Gastrocnemius medialis (tissue), 4 donors: ENCODE measurements around the gene LIN52. TPM values are rescaled to one million over a fixed set of nuclear protein-coding genes. Genes with fewer than 3 reads are reported as not detected.

Source experiments
- ATAC-seq, 2 donors: fragments of 150-250 bp; one replicate each; pipeline ENCODE4 v1.9.1; 2016
- DNase-seq, 2 donors: peaks; one replicate each; pipeline ENCODE4 v3.0.0-alpha.2; 2019
- H3K27ac ChIP-seq, 4 donors: fragments of 200-600 bp; sonication (generic); 1 replicate in 1 of 4; 2 replicates in 3 of 4; pipeline ENCODE4 v1.5.1; 2016 to 2018; ENCODE audit warnings: mild to moderate bottlenecking in 2 of 4, moderate library complexity in 1 of 4
- H3K27me3 ChIP-seq, 3 donors: fragments of 200-600 bp; sonication (generic) in 2 of 3; 1 replicate in 1 of 3; 2 replicates in 2 of 3; pipeline versions ENCODE4 v1.5.1 to v1.6.0; 2016 to 2019; ENCODE audit warnings: mild to moderate bottlenecking in 1 of 3, moderate library complexity in 1 of 3
- H3K36me3 ChIP-seq, 2 donors: fragments of 200-600 bp; sonication (generic) in 1 of 2; one replicate each; pipeline ENCODE4 v1.5.1; 2017 to 2018
- H3K4me1 ChIP-seq, 2 donors: fragments of 200-600 bp; sonication (generic) in 1 of 2; one replicate each; pipeline ENCODE4 v1.5.1; 2016 to 2017; ENCODE audit warnings: mild to moderate bottlenecking in 2 of 2
- H3K4me3 ChIP-seq, 4 donors: fragments of 200-600 bp; sonication (generic) in 3 of 4; 1 replicate in 1 of 4; 2 replicates in 3 of 4; pipeline ENCODE4 v1.5.1; 2016 to 2019; ENCODE audit warnings: mild to moderate bottlenecking in 2 of 4
- H3K9me3 ChIP-seq, 3 donors: fragments of 200-600 bp; sonication (generic) in 2 of 3; 1 replicate in 1 of 3; 2 replicates in 2 of 3; pipeline ENCODE4 v1.5.1; 2016 to 2019
- CTCF ChIP-seq, 5 experiments: fragments of 450-650 bp in 3 of 5; fragments of 200-600 bp in 2 of 5; sonication (generic) in 2 of 5; IDR thresholded peaks in 4 of 5; conservative IDR thresholded peaks in 1 of 5; 1 replicate in 4 of 5; 2 replicates in 1 of 5; pipeline ENCODE4 v1.5.1; 2016 to 2019; ENCODE audit warnings: antibody characterized with exemption in 5 of 5, mild to moderate bottlenecking in 3 of 5, moderate library complexity in 3 of 5
- POLR2A ChIP-seq, 2 donors: fragments of 450-650 bp; IDR thresholded peaks; one replicate each; pipeline ENCODE4 v1.6.1; 2017; ENCODE audit warnings: antibody characterized with exemption in 2 of 2, mild to moderate bottlenecking in 2 of 2, moderate library complexity in 2 of 2
- in situ Hi-C, 4 donors: fragments of 200-750 bp; cut with MboI; loops; one replicate each; pipeline versions ENCODE4 v1.15.0 to v1.8.0; 2017; ENCODE audit warnings: low sequenced_read_pairs in 4 of 4
- intact Hi-C: fragments of 100-400 bp; cut with DNase I; formaldehyde crosslinking; loops from one replicate; pipeline ENCODE4 v1.15.1; 2023; ENCODE audit warnings: low total_unique reads
- total RNA-seq, 4 donors: library from RNA; depleted of rRNA; stranded (reverse); fragments of >200 nt; gene quantifications; one replicate each; pipeline versions ENCODE4 v1.1.0 to v1.2.3, GENCODE V29; 2016

LIN52 gene
- total RNA-seq, 4 donors from 2014 or later, result 3.4 to 5.6 (median 4.3) TPM

GRCh38 chr14:74208642-74209041 is 123.9 kb downstream of the LIN52 start:
- DNase-seq, result no peak
- Histone ChIP-seq H3K4me3 (no peak overlapping the region), H3K36me3 (no peaks in the 10 kb centered on the region), H3K9me3 (no peaks in the 10 kb centered on the region), H3K27me3 (no peaks in the 10 kb centered on the region), H3K4me1 (no peaks in the 10 kb centered on the region), H3K27ac (no peak overlapping the region)
- in situ Hi-C loops (no loop called here), intact Hi-C loops (no loop called here)
- no peak for ATAC-seq
- TF ChIP-seq CTCF (IDR thresholded peaks at IDR 0.05 in 4 of 5, conservative IDR thresholded peaks at IDR 0.05 in 1 of 5) (no peak), POLR2A (IDR thresholded peaks at IDR 0.05) (no peak)

- Histone ChIP-seq H3K36me3 (no peaks in the 10 kb centered on the region), H3K9me3 (no peaks in the 10 kb centered on the region), H3K4me1 (no peaks in the 10 kb centered on the region), H3K27me3 (no peaks in the 10 kb centered on the region), H3K4me3 (no peak overlapping the region), H3K27ac (no peak overlapping the region)
- no peak for TF ChIP-seq CTCF (IDR thresholded peaks at IDR 0.05 in 4 of 5, conservative IDR thresholded peaks at IDR 0.05 in 1 of 5)
- TF ChIP-seq POLR2A (IDR thresholded peaks at IDR 0.05), result no peak
- in situ Hi-C loops (no loop called here), intact Hi-C loops (no loop called here)
- ATAC-seq, result no peak
- DNase-seq, result no peak
These were observed 127.3 kb downstream of the LIN52 start for GRCh38 chr14:74211945-74212580.

- no peak for ATAC-seq
- H3K9me3 ChIP-seq, result no peaks in the 10 kb centered on the region
- H3K4me1 ChIP-seq, result peaks cover 0 to 5% of the 10 kb centered on the region in 2 donors
- H3K4me3 ChIP-seq, result no peak overlapping the region
- peaks cover 0 to 9% (median 9%) of the 10 kb centered on the region in 3 donors for H3K27me3 ChIP-seq
- H3K27ac ChIP-seq, result no peak overlapping the region
- intact Hi-C loops, result no loop called here
- DNase-seq, result no peak
- TF ChIP-seq POLR2A (IDR thresholded peaks at IDR 0.05), result no peak
- TF ChIP-seq CTCF (IDR thresholded peaks at IDR 0.05 in 4 of 5, conservative IDR thresholded peaks at IDR 0.05 in 1 of 5), result no peak
- in situ Hi-C loops, result no loop called here
- H3K36me3 ChIP-seq, result no peaks in the 10 kb centered on the region
These were observed 129.4 kb downstream of the LIN52 start for GRCh38 chr14:74213907-74214803.

GRCh38 chr14:74216671-74217070 is 131.9 kb downstream of the LIN52 start:
- Histone ChIP-seq H3K27me3 (peaks cover 0 to 10% (median 9%) of the 10 kb centered on the region in 3 donors), H3K27ac (no peak overlapping the region), H3K4me1 (peaks cover 0 to 5% of the 10 kb centered on the region in 2 donors), H3K4me3 (no peak overlapping the region), H3K36me3 (no peaks in the 10 kb centered on the region), H3K9me3 (no peaks in the 10 kb centered on the region)
- DNase-seq (no peak), ATAC-seq (no peak)
- intact Hi-C loops, result loop anchor here (5.0 kb wide), 1 partner anchor 36 kb away; no protein-coding TSS in a partner anchor
- in situ Hi-C loops, result no loop called here
- TF ChIP-seq CTCF (IDR thresholded peaks at IDR 0.05 in 4 of 5, conservative IDR thresholded peaks at IDR 0.05 in 1 of 5), result no peak
- no peak for TF ChIP-seq POLR2A (IDR thresholded peaks at IDR 0.05)
